ENCODE results near the gene MLC1. TPM values are rescaled to one million over a fixed set of nuclear protein-coding genes. Genes with fewer than 3 reads are reported as not detected.
A peak's percentile ranks its signal among the peaks of the same experiment; 100 is the strongest.

Gene MLC1
- total RNA-seq, 1 donor from 2014 or later, result 0.09 TPM

- peaks cover 36% of the 10 kb centered on the region for H3K27me3 Mint-ChIP-seq (ENCODE audit: low read depth, unreplicated experiment)
Observed at GRCh38 chr22:50031189-50032091, 53.8 kb downstream of the MLC1 start.

GRCh38 chr22:50030297-50031188 is 54.7 kb downstream of the MLC1 start:
- no peaks in the 10 kb centered on the region for H3K4me1 ChIP-seq (ENCODE audit: insufficient read depth, low read length)
- no peaks in the 10 kb centered on the region for H3K36me3 ChIP-seq (ENCODE audit: insufficient read depth, low read length)
- Mint-ChIP-seq H3K4me1 (ENCODE audit: low read depth, unreplicated experiment) (no peaks in the 10 kb centered on the region), H3K36me3 (ENCODE audit: low read depth, unreplicated experiment) (no peaks in the 10 kb centered on the region), H3K4me3 (ENCODE audit: unreplicated experiment) (no peak overlapping the region), H3K9me3 (ENCODE audit: unreplicated experiment) (no peaks in the 10 kb centered on the region), H3K27me3 (ENCODE audit: low read depth, unreplicated experiment) (peaks cover 43% of the 10 kb centered on the region), H3K27ac (ENCODE audit: unreplicated experiment) (no peak overlapping the region)
- no peaks in the 10 kb centered on the region for H3K79me2 ChIP-seq (ENCODE audit: insufficient read depth, low read length)
- H3K9me3 ChIP-seq (ENCODE audit: insufficient read depth, low read depth, low read length), result no peaks in the 10 kb centered on the region
- H3K4me3 ChIP-seq (ENCODE audit: insufficient read depth, low read depth, low read length), result no peak overlapping the region
- FAIRE-seq, result no peak
- no peak overlapping the region for H3K9ac ChIP-seq (ENCODE audit: low read length)
- no peak overlapping the region for H3K4me2 ChIP-seq (ENCODE audit: low read length)
- no peaks in the 10 kb centered on the region for H3K27me3 ChIP-seq (ENCODE audit: insufficient read depth, low read length)
- no peak overlapping the region for H3K27ac ChIP-seq (ENCODE audit: low read depth, low read length)
- no peak overlapping the region for H2AFZ ChIP-seq (ENCODE audit: low read depth, low read length)
- H4K20me1 ChIP-seq (ENCODE audit: insufficient read depth, low read length), result no peaks in the 10 kb centered on the region
- peak; percentile 25 for DNase-seq (ENCODE audit: low read depth)
- TF ChIP-seq EZH2 (IDR thresholded peaks at IDR 0.05; ENCODE audit: insufficient read depth, low read length), result no peak
- peak; percentile 20 for TF ChIP-seq CTCF (IDR thresholded peaks at IDR 0.05; ENCODE audit: insufficient read depth, low read depth, low read length)

More at GRCh38 chr22:50031189-50032091, 53.8 kb downstream of the MLC1 start:
- Mint-ChIP-seq H3K4me3 (ENCODE audit: unreplicated experiment) (no peak overlapping the region), H3K9me3 (ENCODE audit: unreplicated experiment) (no peaks in the 10 kb centered on the region), H3K4me1 (ENCODE audit: low read depth, unreplicated experiment) (no peaks in the 10 kb centered on the region), H3K27ac (ENCODE audit: unreplicated experiment) (no peak overlapping the region), H3K36me3 (ENCODE audit: low read depth, unreplicated experiment) (no peaks in the 10 kb centered on the region)
- Histone ChIP-seq H3K27me3 (ENCODE audit: insufficient read depth, low read length) (no peaks in the 10 kb centered on the region), H2AFZ (ENCODE audit: low read depth, low read length) (no peak overlapping the region), H3K4me3 (ENCODE audit: insufficient read depth, low read depth, low read length) (no peak overlapping the region), H3K9me3 (ENCODE audit: insufficient read depth, low read depth, low read length) (no peaks in the 10 kb centered on the region), H3K36me3 (ENCODE audit: insufficient read depth, low read length) (no peaks in the 10 kb centered on the region), H3K4me2 (ENCODE audit: low read length) (no peak overlapping the region), H3K4me1 (ENCODE audit: insufficient read depth, low read length) (no peaks in the 10 kb centered on the region), H3K27ac (ENCODE audit: low read depth, low read length) (no peak overlapping the region), H4K20me1 (ENCODE audit: insufficient read depth, low read length) (no peaks in the 10 kb centered on the region), H3K9ac (ENCODE audit: low read length) (no peak overlapping the region), H3K79me2 (ENCODE audit: insufficient read depth, low read length) (no peaks in the 10 kb centered on the region)
- DNase-seq (ENCODE audit: low read depth) (no peak), FAIRE-seq (no peak)
- TF ChIP-seq EZH2 (IDR thresholded peaks at IDR 0.05; ENCODE audit: insufficient read depth, low read length) (no peak), CTCF (IDR thresholded peaks at IDR 0.05; ENCODE audit: insufficient read depth, low read depth, low read length) (no peak)
